ENCODE measurements around the gene SINHCAF. TPM values are rescaled to one million over a fixed set of nuclear protein-coding genes. Genes with fewer than 3 reads are reported as not detected.

The SINHCAF gene
- total RNA-seq, 1 experiment from 2014 or later = 139 TPM

GRCh38 chr12:31265722-31266121 is 60.2 kb downstream of the SINHCAF start:
- POLR2A ChIA-PET = interaction anchor here (0.7 to 1.3 kb wide), 2 partner anchors 10 to 105 kb away, joined by 4 to 6 read pairs; no protein-coding TSS in a partner anchor
- H3K4me1 Mint-ChIP-seq (ENCODE audit: insufficient read depth, unreplicated experiment) = no peaks in the 10 kb centered on the region
- H3K27ac Mint-ChIP-seq (ENCODE audit: low read depth, unreplicated experiment) = no peak overlapping the region
- no peak for DNase-seq (ENCODE audit: unreplicated experiment)
- intact Hi-C loops (cut with micrococcal nuclease) = no loop called here
- CTCF ChIA-PET = interaction anchor here (0.6 to 2.0 kb wide), 3 partner anchors 9 to 1121 kb away, joined by 3 to 4 read pairs (median 4); no protein-coding TSS in a partner anchor
- peaks cover 14% of the 10 kb centered on the region for H3K36me3 Mint-ChIP-seq (ENCODE audit: insufficient read depth, unreplicated experiment)
- no peak overlapping the region for H3K4me3 Mint-ChIP-seq (ENCODE audit: unreplicated experiment)
- H3K9me3 Mint-ChIP-seq (ENCODE audit: unreplicated experiment) = no peaks in the 10 kb centered on the region
- H3K27me3 Mint-ChIP-seq (ENCODE audit: insufficient read depth, unreplicated experiment) = no peaks in the 10 kb centered on the region
- no peak for TF ChIP-seq CTCF (IDR thresholded peaks at IDR 0.05; ENCODE audit: unreplicated experiment)
- no TSS peak for BruUV-seq (replicated peaks)

- Mint-ChIP-seq H3K4me1 (ENCODE audit: insufficient read depth, unreplicated experiment) (no peaks in the 10 kb centered on the region), H3K36me3 (ENCODE audit: insufficient read depth, unreplicated experiment) (no peaks in the 10 kb centered on the region), H3K9me3 (ENCODE audit: unreplicated experiment) (no peaks in the 10 kb centered on the region), H3K27me3 (ENCODE audit: insufficient read depth, unreplicated experiment) (no peaks in the 10 kb centered on the region), H3K27ac (ENCODE audit: low read depth, unreplicated experiment) (no peak overlapping the region), H3K4me3 (ENCODE audit: unreplicated experiment) (no peak overlapping the region)
- TF ChIP-seq CTCF (IDR thresholded peaks at IDR 0.05; ENCODE audit: unreplicated experiment) = no peak
- ChIA-PET CTCF (interaction anchor here (1.0 to 11.5 kb wide), 2 partner anchors 7 to 277 kb away, joined by 3 to 134 read pairs; no protein-coding TSS in a partner anchor), POLR2A (no interaction called here)
- BruUV-seq (replicated peaks) = no TSS peak
- intact Hi-C loops (cut with micrococcal nuclease) = no loop called here
- DNase-seq (ENCODE audit: unreplicated experiment) = no peak
Observed at GRCh38 chr12:31263661-31264060, 62.3 kb downstream of the SINHCAF start.

- DNase-seq (ENCODE audit: unreplicated experiment) = no peak
- H3K4me3 Mint-ChIP-seq (ENCODE audit: unreplicated experiment) = no peak overlapping the region
- no peak for TF ChIP-seq CTCF (IDR thresholded peaks at IDR 0.05; ENCODE audit: unreplicated experiment)
- intact Hi-C loops (cut with micrococcal nuclease) = no loop called here
- CTCF ChIA-PET = interaction anchor here (0.6 to 11.5 kb wide), 4 partner anchors 8 to 1095 kb away, joined by 3 to 134 read pairs (median 11); no protein-coding TSS in a partner anchor
- no peaks in the 10 kb centered on the region for H3K27me3 Mint-ChIP-seq (ENCODE audit: insufficient read depth, unreplicated experiment)
- no peaks in the 10 kb centered on the region for H3K36me3 Mint-ChIP-seq (ENCODE audit: insufficient read depth, unreplicated experiment)
- H3K9me3 Mint-ChIP-seq (ENCODE audit: unreplicated experiment) = no peaks in the 10 kb centered on the region
- H3K27ac Mint-ChIP-seq (ENCODE audit: low read depth, unreplicated experiment) = no peak overlapping the region
- POLR2A ChIA-PET = interaction anchor here (0.6 to 1.1 kb wide), 2 partner anchors 10 to 1397 kb away, joined by 3 read pairs; no protein-coding TSS in a partner anchor
- H3K4me1 Mint-ChIP-seq (ENCODE audit: insufficient read depth, unreplicated experiment) = no peaks in the 10 kb centered on the region
- BruUV-seq (replicated peaks) = no TSS peak
Observed at GRCh38 chr12:31261744-31262143, 64.2 kb downstream of the SINHCAF start.

- no peak for TF ChIP-seq CTCF (IDR thresholded peaks at IDR 0.05; ENCODE audit: unreplicated experiment)
- Mint-ChIP-seq H3K36me3 (ENCODE audit: insufficient read depth, unreplicated experiment) (no peaks in the 10 kb centered on the region), H3K27me3 (ENCODE audit: insufficient read depth, unreplicated experiment) (peaks cover 7% of the 10 kb centered on the region), H3K4me3 (ENCODE audit: unreplicated experiment) (no peak overlapping the region), H3K27ac (ENCODE audit: low read depth, unreplicated experiment) (no peak overlapping the region), H3K4me1 (ENCODE audit: insufficient read depth, unreplicated experiment) (no peaks in the 10 kb centered on the region), H3K9me3 (ENCODE audit: unreplicated experiment) (no peaks in the 10 kb centered on the region)
- ChIA-PET POLR2A (interaction anchor here (1.0 to 1.1 kb wide), 2 partner anchors 9 to 11 kb away, joined by 4 to 6 read pairs; no protein-coding TSS in a partner anchor), CTCF (interaction anchor here (0.6 to 11.5 kb wide), 5 partner anchors 9 to 132 kb away, joined by 3 to 134 read pairs (median 6); no protein-coding TSS in a partner anchor)
- DNase-seq (ENCODE audit: unreplicated experiment) = no peak
- intact Hi-C loops (cut with micrococcal nuclease) = no loop called here
- no TSS peak for BruUV-seq (replicated peaks)
Observed at GRCh38 chr12:31260840-31261239, 65.1 kb downstream of the SINHCAF start.
